K562 (cell line): ENCODE measurements around the gene SLC9B2. TPM values are rescaled to one million over a fixed set of nuclear protein-coding genes. Genes with fewer than 3 reads are reported as not detected.

Experiments used
- ATF4 ChIP-seq: fragments of 450-650 bp; formaldehyde crosslinking; IDR thresholded peaks from 2 replicates; pipeline ENCODE4 v1.4.0; 2022; ENCODE audit warnings: mild to moderate bottlenecking, moderate library complexity
- DMBX1 ChIP-seq: fragments of 250-450 bp; sonication (Bioruptor Pico); IDR thresholded peaks from 2 replicates; pipeline ENCODE4 v1.8.0; 2022; ENCODE audit warnings: inconsistent platforms, mild to moderate bottlenecking, moderate library complexity, borderline replicate concordance
- E2F1 ChIP-seq: sonication (generic); formaldehyde crosslinking; IDR thresholded peaks from 2 replicates; pipeline ENCODE4 v1.8.1; 2023; ENCODE audit warnings: mild to moderate bottlenecking, missing genetic modification reagents, moderate library complexity
- GTF2F1 ChIP-seq: IDR thresholded peaks from 2 replicates; pipeline ENCODE4 v1.6.1; 2011; ENCODE audit warnings: low read depth, low read length, improper control_type of control experiment
- HIVEP1 ChIP-seq: fragments of 250-450 bp; sonication (Bioruptor Pico); IDR thresholded peaks from 2 replicates; pipeline ENCODE4 v1.4.0; 2020; ENCODE audit warnings: mild to moderate bottlenecking
- MAFK ChIP-seq: IDR thresholded peaks from 2 replicates; pipeline ENCODE4 v1.6.1; 2011; ENCODE audit warnings: low read length, improper control_type of control experiment
- NFYB ChIP-seq: IDR thresholded peaks from 2 replicates; pipeline ENCODE4 v1.6.1; 2011; ENCODE audit warnings: mild to moderate bottlenecking, moderate library complexity; ENCODE audit not compliant: insufficient read length; ENCODE audit errors: extremely low read depth
- RBM15 ChIP-seq: fragments of 200-400 bp; formaldehyde crosslinking; IDR thresholded peaks from 2 replicates; pipeline ENCODE4 v1.6.1; 2018; ENCODE audit warnings: mild to moderate bottlenecking, low read length, moderate library complexity; ENCODE audit not compliant: insufficient read depth
- TEAD4 ChIP-seq, 2 experiments: sonication (generic) in 1 of 2; formaldehyde crosslinking in 1 of 2; IDR thresholded peaks; 2 replicates each; pipeline versions ENCODE4 v1.6.1 to v1.8.0; 2012 to 2022; ENCODE audit warnings: borderline replicate concordance in 1 of 2, inconsistent platforms in 1 of 2, low read length in 1 of 2, mild to moderate bottlenecking in 1 of 2, missing genetic modification reagents in 1 of 2
- ZNF280A ChIP-seq: fragments of 450-650 bp; IDR thresholded peaks from 2 replicates; pipeline ENCODE4 v1.6.1; 2018; ENCODE audit warnings: mild to moderate bottlenecking, low read depth; ENCODE audit not compliant: partially characterized antibody
- ZNF785 ChIP-seq: fragments of 250-450 bp; sonication (Bioruptor Pico); IDR thresholded peaks from 2 replicates; pipeline ENCODE4 v1.4.0; 2020; ENCODE audit warnings: mild to moderate bottlenecking
- polyA plus RNA-seq, 8 experiments: library from polyadenylated mRNA; depleted of rRNA in 4 of 8; stranded (reverse) in 5 of 8; unstranded in 3 of 8; fragments of >200 nt; fragmentation: Nextera tagmentation in 2 of 8; fragmentation: Illumina TruSeq in 1 of 8; extraction: Ambion mirVana in 2 of 8; extraction: Trizol in 1 of 8; gene quantifications; 2 replicates each; pipeline versions ENCODE4 v1.2.1 to v1.2.3, GENCODE V29; 2011 to 2014; ENCODE audit warnings: inconsistent platforms in 1 of 8, missing spikeins in 1 of 8
- total RNA-seq, 7 experiments: library from RNA; depleted of rRNA in 6 of 7; stranded (reverse); fragments of >200 nt in 6 of 7; fragmentation: Illumina TruSeq in 2 of 7; extraction: Trizol in 2 of 7; gene quantifications; 2 replicates each; pipeline versions ENCODE4 v1.2.1 to v1.2.3, GENCODE V29; 2011 to 2021; ENCODE audit warnings: low replicate concordance in 1 of 7

Gene SLC9B2
- total and polyA plus RNA-seq, 9 of the 15 experiments (the other 6 are each of a cell fraction or from before 2014, with no cell fraction given): 6.6 to 14.6 (median 11.4) TPM

- TF ChIP-seq E2F1 (CRISPR knock-in tag) (no peak), TEAD4 (IDR thresholded peaks at IDR 0.05; ENCODE audit: low read length) (no peak), TEAD4 (CRISPR knock-in tag; IDR thresholded peaks at IDR 0.05; ENCODE audit: borderline replicate concordance) (no peak), GTF2F1 (no peak), ATF4 (CRISPR knock-in tag) (no peak), NFYB (no peak), RBM15 (no peak), DMBX1 (CRISPR knock-in tag) (no peak), MAFK (no peak), ZNF785 (CRISPR knock-in tag) (no peak), HIVEP1 (no peak), ZNF280A (no peak)
Measured at GRCh38 chr4:103036169-103036568, 40.4 kb downstream of the SLC9B2 start (continued).
